ENCODE measurements around the gene CCDC152.

- TF ChIP-seq CTCF (IDR thresholded peaks at IDR 0.05) (no peak), ZFX (IDR thresholded peaks at IDR 0.05; ENCODE audit: borderline replicate concordance) (no peak)
These were observed at the start of gene CCDC152 for GRCh38 chr5:42756606-42757601.

Measured in 22Rv1 (cell line).